Measurements from ENCODE around the gene KLF4.

DNA sequence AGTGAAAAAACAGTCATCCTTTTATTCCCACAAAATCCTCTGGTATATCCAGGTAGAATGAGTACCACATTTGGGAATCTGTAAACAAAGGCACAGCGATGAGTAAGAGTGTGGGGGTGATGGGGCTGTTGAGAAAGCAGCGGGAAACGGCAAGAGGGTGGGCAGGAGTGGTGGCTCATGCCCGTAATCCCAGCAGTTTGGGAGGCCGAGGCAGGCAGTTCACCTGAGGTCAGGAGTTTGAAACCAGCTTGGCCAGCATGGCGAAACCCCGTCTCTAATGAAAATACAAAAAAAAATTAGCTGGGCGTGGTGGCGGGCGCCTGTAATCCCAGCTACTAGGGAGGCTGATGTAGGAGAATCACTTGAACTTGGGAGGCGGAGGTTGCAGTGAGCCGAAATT is 43.1 kb downstream of the KLF4 start:
- TF ChIP-seq CTCF (CRISPR knock-in tag; IDR thresholded peaks at IDR 0.05) (no peak), ZNF256 (CRISPR knock-in tag; conservative IDR thresholded peaks at IDR 0.05) (no peak), CREB3 (CRISPR knock-in tag; IDR thresholded peaks at IDR 0.05) (no peak), ZSCAN22 (CRISPR knock-in tag; IDR thresholded peaks at IDR 0.05) (no peak), SMAD3 (CRISPR knock-in tag; IDR thresholded peaks at IDR 0.05) (no peak), NPAS2 (CRISPR knock-in tag; IDR thresholded peaks at IDR 0.05; ENCODE audit: borderline replicate concordance) (no peak)
- TF ChIP-seq, protein P1, sequence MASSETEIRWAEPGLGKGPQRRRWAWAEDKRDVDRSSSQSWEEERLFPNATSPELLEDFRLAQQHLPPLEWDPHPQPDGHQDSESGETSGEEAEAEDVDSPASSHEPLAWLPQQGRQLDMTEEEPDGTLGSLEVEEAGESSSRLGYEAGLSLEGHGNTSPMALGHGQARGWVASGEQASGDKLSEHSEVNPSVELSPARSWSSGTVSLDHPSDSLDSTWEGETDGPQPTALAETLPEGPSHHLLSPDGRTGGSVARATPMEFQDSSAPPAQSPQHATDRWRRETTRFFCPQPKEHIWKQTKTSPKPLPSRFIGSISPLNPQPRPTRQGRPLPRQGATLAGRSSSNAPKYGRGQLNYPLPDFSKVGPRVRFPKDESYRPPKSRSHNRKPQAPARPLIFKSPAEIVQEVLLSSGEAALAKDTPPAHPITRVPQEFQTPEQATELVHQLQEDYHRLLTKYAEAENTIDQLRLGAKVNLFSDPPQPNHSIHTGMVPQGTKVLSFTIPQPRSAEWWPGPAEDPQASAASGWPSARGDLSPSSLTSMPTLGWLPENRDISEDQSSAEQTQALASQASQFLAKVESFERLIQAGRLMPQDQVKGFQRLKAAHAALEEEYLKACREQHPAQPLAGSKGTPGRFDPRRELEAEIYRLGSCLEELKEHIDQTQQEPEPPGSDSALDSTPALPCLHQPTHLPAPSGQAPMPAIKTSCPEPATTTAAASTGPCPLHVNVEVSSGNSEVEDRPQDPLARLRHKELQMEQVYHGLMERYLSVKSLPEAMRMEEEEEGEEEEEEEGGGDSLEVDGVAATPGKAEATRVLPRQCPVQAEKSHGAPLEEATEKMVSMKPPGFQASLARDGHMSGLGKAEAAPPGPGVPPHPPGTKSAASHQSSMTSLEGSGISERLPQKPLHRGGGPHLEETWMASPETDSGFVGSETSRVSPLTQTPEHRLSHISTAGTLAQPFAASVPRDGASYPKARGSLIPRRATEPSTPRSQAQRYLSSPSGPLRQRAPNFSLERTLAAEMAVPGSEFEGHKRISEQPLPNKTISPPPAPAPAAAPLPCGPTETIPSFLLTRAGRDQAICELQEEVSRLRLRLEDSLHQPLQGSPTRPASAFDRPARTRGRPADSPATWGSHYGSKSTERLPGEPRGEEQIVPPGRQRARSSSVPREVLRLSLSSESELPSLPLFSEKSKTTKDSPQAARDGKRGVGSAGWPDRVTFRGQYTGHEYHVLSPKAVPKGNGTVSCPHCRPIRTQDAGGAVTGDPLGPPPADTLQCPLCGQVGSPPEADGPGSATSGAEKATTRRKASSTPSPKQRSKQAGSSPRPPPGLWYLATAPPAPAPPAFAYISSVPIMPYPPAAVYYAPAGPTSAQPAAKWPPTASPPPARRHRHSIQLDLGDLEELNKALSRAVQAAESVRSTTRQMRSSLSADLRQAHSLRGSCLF (CRISPR knock-in tag; IDR thresholded peaks at IDR 0.05; ENCODE audit: borderline replicate concordance), result no peak

Measured in HepG2 (cell line).